Pancreas (tissue), 10 donors: ENCODE results near the gene CEP78. TPM values are rescaled to one million over a fixed set of nuclear protein-coding genes. Genes with fewer than 3 reads are reported as not detected.

Experiments
- ATAC-seq, 4 donors: fragments of 200-7000 bp; cut with Tn5 transposase; one replicate each; pipeline versions ENCODE4 v1.8.0 to v1.9.1; 2020; ENCODE audit warnings: mild to moderate bottlenecking in 4 of 4, moderate library complexity in 4 of 4
- DNase-seq, 6 donors: peaks; one replicate each; pipeline ENCODE4 v3.0.0-alpha.2; 2020
- FAIRE-seq: peaks from 2 replicates; lab custom pipeline; 2012; peaks lifted over from hg19 to GRCh38; lab: Jason Lieb, UNC
- H3K27ac ChIP-seq, 4 donors: fragments of 200-600 bp; sonication (generic); 1 replicate in 3 of 4; 2 replicates in 1 of 4; pipeline versions ENCODE4 v1.5.0 to v1.8.0; 2020
- H3K27me3 ChIP-seq, 4 donors: fragments of 200-600 bp; one replicate each; pipeline ENCODE4 v1.8.0; 2021
- H3K36me3 ChIP-seq, 3 donors: fragments of 200-600 bp; sonication (generic) in 1 of 3; one replicate each; pipeline versions ENCODE4 v1.5.0 to v1.8.0; 2020 to 2021
- H3K4me1 ChIP-seq, 3 donors: fragments of 200-600 bp; one replicate each; pipeline ENCODE4 v1.8.0; 2021
- H3K4me3 ChIP-seq, 4 donors: fragments of 200-600 bp; sonication (generic) in 2 of 4; one replicate each; pipeline versions ENCODE4 v1.5.0 to v1.8.0; 2020 to 2021
- H3K9me3 ChIP-seq, 4 donors: fragments of 200-600 bp; one replicate each; pipeline ENCODE4 v1.8.0; 2021
- WGBS, 2 donors: extraction: QIAGEN DNeasy Blood & Tissue Kit; methylation state at CpG; one replicate each; pipeline ENCODE4 v1.1.7; 2013; 5-methylcytosine and 5-hydroxymethylcytosine counted together
- intact Hi-C, 3 donors: fragments of 100-400 bp; cut with DNase I; formaldehyde crosslinking; loops; one replicate each; pipeline versions ENCODE4 v1.11.1 to v1.14.2; 2022
- polyA plus RNA-seq, 2 donors: library from polyadenylated mRNA; stranded (reverse); fragments of 200-250 nt; gene quantifications; one replicate each; pipeline ENCODE4 v1.2.3, GENCODE V29; 2013
- total RNA-seq, 6 donors: library from RNA; stranded (reverse); fragmentation: NEBNext Ultra II Directional in 4 of 6; extraction: Animal tissue kit (Norgen Biotek cat#: 25700) in 4 of 6; gene quantifications; one replicate each; pipeline versions ENCODE4 v1.2.1 to v1.2.4, GENCODE V29; 2021 to 2023
- TF ChIP-seq, protein P1 (sequence below), 4 donors: fragments of 200-600 bp; sonication (generic) in 3 of 4; IDR thresholded peaks; one replicate each; pipeline versions ENCODE4 v1.5.0 to v1.8.0; 2021; ENCODE audit warnings: antibody characterized with exemption in 4 of 4
- donor health status: healthy with polysubstance abuse.
- donor health status: DM: no; HTN: no; CAD: no; lungs with moderate emphysema.
- donor health status: DM: no; HTN: no; CAD: no.
- donor health status: control.
- donor health status: control.
- donor health status: Bipolar disorder and iron deficiency.
- donor health status: DM: yes; HTN: yes; CAD: no.
- donor health status: DM: no; HTN: no; CAD: no.
- donor health status: DM: no; HTN: no; CAD: no.
- donor health status: DM: yes; HTN: yes; CAD: no.

The CEP78 gene
- total and polyA plus RNA-seq, 8 donors: 3.3 to 6.5 (median 5.2) TPM

DNA sequence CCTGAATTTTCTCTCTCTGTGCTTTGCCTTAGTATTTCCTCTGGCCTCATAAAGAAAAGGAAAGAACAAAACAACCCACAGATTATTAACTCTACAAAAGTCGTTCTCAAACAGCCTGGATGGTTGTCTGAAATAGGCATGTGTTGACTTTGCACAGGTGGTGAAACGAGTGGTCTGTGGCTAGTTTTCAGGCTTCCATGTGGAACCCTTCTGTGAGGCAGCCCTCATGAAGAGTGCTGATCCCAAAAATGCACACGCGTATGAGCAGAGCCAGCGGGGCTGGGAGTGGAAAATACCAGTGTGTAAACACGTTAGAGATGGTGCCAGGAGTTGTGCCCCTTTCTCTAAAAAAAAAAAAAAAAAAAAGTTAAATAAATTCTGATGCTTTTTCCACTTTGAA lies 56.2 kb downstream of the CEP78 start:
- TF ChIP-seq, protein P1, sequence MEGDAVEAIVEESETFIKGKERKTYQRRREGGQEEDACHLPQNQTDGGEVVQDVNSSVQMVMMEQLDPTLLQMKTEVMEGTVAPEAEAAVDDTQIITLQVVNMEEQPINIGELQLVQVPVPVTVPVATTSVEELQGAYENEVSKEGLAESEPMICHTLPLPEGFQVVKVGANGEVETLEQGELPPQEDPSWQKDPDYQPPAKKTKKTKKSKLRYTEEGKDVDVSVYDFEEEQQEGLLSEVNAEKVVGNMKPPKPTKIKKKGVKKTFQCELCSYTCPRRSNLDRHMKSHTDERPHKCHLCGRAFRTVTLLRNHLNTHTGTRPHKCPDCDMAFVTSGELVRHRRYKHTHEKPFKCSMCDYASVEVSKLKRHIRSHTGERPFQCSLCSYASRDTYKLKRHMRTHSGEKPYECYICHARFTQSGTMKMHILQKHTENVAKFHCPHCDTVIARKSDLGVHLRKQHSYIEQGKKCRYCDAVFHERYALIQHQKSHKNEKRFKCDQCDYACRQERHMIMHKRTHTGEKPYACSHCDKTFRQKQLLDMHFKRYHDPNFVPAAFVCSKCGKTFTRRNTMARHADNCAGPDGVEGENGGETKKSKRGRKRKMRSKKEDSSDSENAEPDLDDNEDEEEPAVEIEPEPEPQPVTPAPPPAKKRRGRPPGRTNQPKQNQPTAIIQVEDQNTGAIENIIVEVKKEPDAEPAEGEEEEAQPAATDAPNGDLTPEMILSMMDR (IDR thresholded peaks at IDR 0.05): no peak
- DNase-seq (no peak), FAIRE-seq (no peak), ATAC-seq (no peak)
- no peak overlapping the region for H3K27ac ChIP-seq
- intact Hi-C loops: no loop called here
- 12 to 42% methylated on average over 6 of the region's 6 CpGs for WGBS, 2 donors
- H3K4me1 ChIP-seq: peaks cover 0 to 4% (median 0%) of the 10 kb centered on the region in 3 donors
- no peaks in the 10 kb centered on the region for H3K9me3 ChIP-seq
- H3K36me3 ChIP-seq: no peaks in the 10 kb centered on the region
- H3K27me3 ChIP-seq: no peaks in the 10 kb centered on the region
- H3K4me3 ChIP-seq: no peak overlapping the region

GRCh38 chr9:78292716-78293497 lies 57.0 kb downstream of the CEP78 start:
- H3K4me1 ChIP-seq: peaks cover 0 to 4% (median 0%) of the 10 kb centered on the region in 3 donors
- ATAC-seq: no peak
- intact Hi-C loops: no loop called here
- no peak overlapping the region for H3K4me3 ChIP-seq
- 91 to 96% methylated on average over 9 of the region's 9 CpGs for WGBS, 2 donors
- DNase-seq: no peak
- H3K27ac ChIP-seq: no peak overlapping the region
- H3K27me3 ChIP-seq: no peaks in the 10 kb centered on the region
- TF ChIP-seq, protein P1 (IDR thresholded peaks at IDR 0.05): no peak
- H3K36me3 ChIP-seq: no peaks in the 10 kb centered on the region
- no peak for FAIRE-seq
- no peaks in the 10 kb centered on the region for H3K9me3 ChIP-seq

DNA sequence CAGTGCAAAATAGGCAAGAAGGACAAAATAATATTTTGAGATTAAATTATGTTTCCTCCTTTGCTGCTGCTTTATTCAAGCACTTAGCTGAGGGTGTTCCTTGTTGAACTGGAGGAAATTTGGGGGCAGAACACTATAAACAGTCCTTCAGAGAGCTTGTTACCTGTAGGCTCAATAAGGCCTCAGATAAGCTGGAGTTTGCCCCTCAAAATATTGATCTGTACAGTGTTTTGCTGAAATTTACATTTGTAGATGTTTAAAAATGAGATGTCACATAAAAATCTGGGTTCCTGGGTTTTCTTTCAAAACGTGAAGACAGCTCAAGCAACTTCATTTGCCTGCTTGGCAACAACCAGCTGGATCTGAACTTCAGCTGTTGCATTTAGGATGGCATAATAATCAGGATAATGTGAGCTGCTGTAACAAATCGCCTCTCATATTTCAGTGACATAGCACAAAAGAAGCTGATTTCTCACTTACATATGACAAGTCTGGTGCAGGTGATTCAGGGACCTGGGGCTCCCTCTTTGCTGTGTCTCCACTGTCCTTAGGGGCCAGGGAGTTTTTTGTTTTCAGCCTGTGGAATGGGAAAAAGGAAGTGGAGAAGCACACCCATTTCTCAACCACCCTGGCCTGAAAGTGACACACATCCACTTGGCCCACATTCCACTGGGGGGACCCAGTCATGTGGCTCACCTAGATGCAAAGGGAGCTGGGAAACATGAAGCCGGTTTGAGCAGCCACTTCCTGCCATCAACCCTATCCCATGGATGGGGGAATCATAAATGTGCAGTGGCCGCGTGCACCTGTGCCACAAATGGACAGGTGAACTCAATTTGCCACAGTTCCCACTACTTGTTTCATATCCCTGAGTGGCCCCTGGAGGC lies 58.7 kb downstream of the CEP78 start:
- Histone ChIP-seq H3K4me1 (peaks cover 0 to 4% (median 0%) of the 10 kb centered on the region in 3 donors), H3K4me3 (no peak overlapping the region), H3K27ac (no peak overlapping the region), H3K9me3 (no peaks in the 10 kb centered on the region), H3K36me3 (no peaks in the 10 kb centered on the region), H3K27me3 (no peaks in the 10 kb centered on the region)
- TF ChIP-seq, protein P1 (IDR thresholded peaks at IDR 0.05): no peak
- DNase-seq: no peak
- 87 to 89% methylated on average over 5 of the region's 5 CpGs for WGBS, 2 donors
- intact Hi-C loops: no loop called here
- no peak for ATAC-seq
- FAIRE-seq: no peak

GRCh38 chr9:78295177-78295575 lies 59.3 kb downstream of the CEP78 start:
- no peak for ATAC-seq
- Histone ChIP-seq H3K27me3 (no peaks in the 10 kb centered on the region), H3K4me3 (no peak overlapping the region), H3K27ac (no peak overlapping the region), H3K4me1 (peaks cover 0 to 4% (median 0%) of the 10 kb centered on the region in 3 donors), H3K36me3 (no peaks in the 10 kb centered on the region), H3K9me3 (no peaks in the 10 kb centered on the region)
- TF ChIP-seq, protein P1 (IDR thresholded peaks at IDR 0.05): no peak
- DNase-seq: no peak
- no peak for FAIRE-seq
- 85 to 90% methylated on average over 3 of the region's 3 CpGs for WGBS, 2 donors
- intact Hi-C loops: no loop called here
